Thoracic aorta (tissue), 2 donors: ENCODE results near the gene BCL10. TPM values are rescaled to one million over a fixed set of nuclear protein-coding genes. Genes with fewer than 3 reads are reported as not detected.
A peak's percentile ranks its signal among the peaks of the same experiment; 100 is the strongest.

Experiments used
- ATAC-seq: fragments of 150-250 bp; one replicate; pipeline ENCODE4 v1.8.0; 2017; ENCODE audit warnings: low read depth; ENCODE audit not compliant: insufficient number of reproducible peaks, low FRiP score
- DNase-seq: peaks from one replicate; pipeline ENCODE4 v3.0.0-alpha.2; 2020; ENCODE audit warnings: low spot score
- H3K27ac ChIP-seq, 2 donors: fragments of 200-600 bp; sonication (generic); 1 replicate in 1 of 2; 2 replicates in 1 of 2; pipeline ENCODE4 v1.5.1; 2016; ENCODE audit warnings: mild to moderate bottlenecking in 2 of 2, moderate library complexity in 2 of 2
- H3K27me3 ChIP-seq: fragments of 200-600 bp; sonication (generic); replicated peaks from 2 replicates; pipeline ENCODE4 v1.6.0; 2016; ENCODE audit warnings: mild to moderate bottlenecking; ENCODE audit not compliant: insufficient read depth
- H3K36me3 ChIP-seq: fragments of 200-600 bp; sonication (generic); one replicate; pipeline ENCODE4 v1.5.1; 2016
- H3K4me1 ChIP-seq, 2 donors: fragments of 200-600 bp; sonication (generic); 1 replicate in 1 of 2; 2 replicates in 1 of 2; pipeline versions ENCODE4 v1.5.1 to v1.6.0; 2016; ENCODE audit warnings: low read depth in 2 of 2, mild to moderate bottlenecking in 1 of 2; ENCODE audit not compliant: control insufficient read depth in 1 of 2
- H3K4me3 ChIP-seq: fragments of 200-600 bp; sonication (generic); 2 replicates; pipeline ENCODE4 v1.5.1; 2016; ENCODE audit warnings: mild to moderate bottlenecking
- H3K9me3 ChIP-seq: fragments of 200-600 bp; sonication (generic); 2 replicates; pipeline ENCODE4 v1.5.1; 2016
- total RNA-seq, 2 donors: library from RNA; depleted of rRNA; stranded (reverse); fragments of >200 nt; gene quantifications; one replicate each; pipeline versions ENCODE4 v1.1.0 to v1.2.3, GENCODE V29; 2016
- TF ChIP-seq, protein P1 (sequence below): fragments of 200-600 bp; sonication (generic); IDR thresholded peaks from one replicate; pipeline ENCODE4 v1.5.1; 2019; ENCODE audit warnings: antibody characterized with exemption

The BCL10 gene
- total RNA-seq, 2 donors from 2014 or later, result 13.8 to 34.2 TPM

DNA sequence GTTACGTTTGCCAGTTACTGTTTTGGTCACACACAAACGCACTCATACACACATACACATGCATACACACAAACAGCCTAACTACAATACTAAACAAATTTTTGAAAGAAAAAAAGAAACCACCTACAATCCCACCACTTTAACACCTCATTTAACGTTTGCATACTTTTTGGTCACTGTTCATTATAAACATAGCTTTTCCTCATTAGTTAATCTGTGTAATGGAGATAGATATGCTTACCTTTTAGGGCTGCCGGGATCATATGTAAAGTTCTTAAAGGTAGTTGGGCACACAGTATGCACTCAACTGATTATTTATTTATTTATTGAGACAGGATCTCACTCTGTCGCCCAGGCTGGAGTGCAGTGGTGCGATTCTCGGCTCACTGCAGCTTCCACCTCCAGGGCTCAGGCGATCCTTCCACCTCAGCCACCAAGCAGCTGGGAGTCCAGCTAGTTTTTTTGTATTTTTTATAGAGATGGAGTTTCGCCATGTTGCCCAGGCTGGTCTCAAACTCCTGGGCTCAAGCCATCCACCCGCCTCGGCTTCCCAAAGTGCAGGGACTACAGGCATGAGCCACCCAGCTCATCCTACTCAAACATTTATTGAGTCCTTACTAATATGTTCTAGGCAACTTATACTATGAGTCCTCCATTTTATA lies 677 bp upstream of the BCL10 start:
- TF ChIP-seq, protein P1, sequence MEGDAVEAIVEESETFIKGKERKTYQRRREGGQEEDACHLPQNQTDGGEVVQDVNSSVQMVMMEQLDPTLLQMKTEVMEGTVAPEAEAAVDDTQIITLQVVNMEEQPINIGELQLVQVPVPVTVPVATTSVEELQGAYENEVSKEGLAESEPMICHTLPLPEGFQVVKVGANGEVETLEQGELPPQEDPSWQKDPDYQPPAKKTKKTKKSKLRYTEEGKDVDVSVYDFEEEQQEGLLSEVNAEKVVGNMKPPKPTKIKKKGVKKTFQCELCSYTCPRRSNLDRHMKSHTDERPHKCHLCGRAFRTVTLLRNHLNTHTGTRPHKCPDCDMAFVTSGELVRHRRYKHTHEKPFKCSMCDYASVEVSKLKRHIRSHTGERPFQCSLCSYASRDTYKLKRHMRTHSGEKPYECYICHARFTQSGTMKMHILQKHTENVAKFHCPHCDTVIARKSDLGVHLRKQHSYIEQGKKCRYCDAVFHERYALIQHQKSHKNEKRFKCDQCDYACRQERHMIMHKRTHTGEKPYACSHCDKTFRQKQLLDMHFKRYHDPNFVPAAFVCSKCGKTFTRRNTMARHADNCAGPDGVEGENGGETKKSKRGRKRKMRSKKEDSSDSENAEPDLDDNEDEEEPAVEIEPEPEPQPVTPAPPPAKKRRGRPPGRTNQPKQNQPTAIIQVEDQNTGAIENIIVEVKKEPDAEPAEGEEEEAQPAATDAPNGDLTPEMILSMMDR, result no peak
- peak overlapping the region; percentile 82 for H3K4me3 ChIP-seq
- no peaks in the 10 kb centered on the region for H3K27me3 ChIP-seq
- peak overlapping the region; percentile 47 to 97 for H3K27ac ChIP-seq
- DNase-seq (no peak), ATAC-seq (no peak)
- no peaks in the 10 kb centered on the region for H3K9me3 ChIP-seq
- peaks cover 11 to 42% of the 10 kb centered on the region in 2 donors for H3K4me1 ChIP-seq
- H3K36me3 ChIP-seq, result no peaks in the 10 kb centered on the region

DNA sequence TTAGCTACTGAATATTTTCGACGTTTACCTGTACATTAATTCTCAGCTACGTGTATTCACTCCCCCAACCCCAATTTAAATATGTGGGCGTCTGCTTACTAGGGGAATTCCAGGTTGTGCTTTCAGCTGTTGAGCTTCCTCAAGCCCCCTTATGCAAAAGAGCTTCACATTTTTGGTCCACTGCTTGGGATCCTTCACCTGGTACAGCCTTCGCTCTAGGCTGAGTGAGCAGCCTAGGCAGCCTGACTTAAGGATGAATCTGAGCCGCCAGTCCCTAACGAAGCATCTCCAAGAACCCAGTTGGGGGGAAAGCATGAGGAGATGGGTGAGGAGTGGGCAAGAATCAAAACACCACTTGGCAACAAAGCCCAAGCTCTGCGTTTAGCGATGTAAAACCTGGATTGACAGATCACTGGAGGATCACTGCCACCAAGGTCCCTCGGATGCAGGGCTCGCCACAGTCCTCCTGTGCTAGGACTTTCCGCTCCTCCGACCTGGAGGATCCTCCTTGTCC lies 674 bp downstream of the BCL10 start:
- ATAC-seq, result no peak
- peaks cover 11 to 47% of the 10 kb centered on the region in 2 donors for H3K4me1 ChIP-seq

DNA sequence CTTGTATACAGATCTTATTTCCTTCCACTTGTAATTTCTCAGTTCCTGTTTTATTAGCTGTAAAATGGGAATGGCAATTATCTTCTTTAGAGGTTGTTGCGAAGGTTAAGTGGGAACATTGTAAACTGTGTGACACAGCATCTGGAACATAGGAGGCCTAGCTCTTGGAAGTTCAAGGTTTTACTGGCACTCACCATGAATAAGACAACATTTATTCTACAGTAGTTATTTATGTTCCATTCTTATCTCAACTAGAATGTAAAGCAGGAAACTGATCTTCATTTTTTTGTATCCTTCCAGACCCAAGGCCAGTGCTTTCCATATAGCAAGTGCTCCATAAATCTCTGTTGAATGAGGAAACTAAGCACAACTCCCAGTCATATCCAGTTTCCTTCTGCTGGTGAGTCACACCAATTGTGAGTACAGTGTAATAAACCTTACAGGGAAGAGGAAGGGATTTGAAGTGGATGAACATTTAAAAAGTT lies 1.4 kb downstream of the BCL10 start:
- TF ChIP-seq, protein P1, result no peak
- H3K36me3 ChIP-seq, result peaks cover 5% of the 10 kb centered on the region
- H3K27ac ChIP-seq, result peak overlapping the region in 1 of 2 donors; percentile 97
- H3K4me1 ChIP-seq, result peaks cover 14 to 47% of the 10 kb centered on the region in 2 donors
- ATAC-seq (no peak), DNase-seq (no peak)
- H3K4me3 ChIP-seq, result peak overlapping the region; percentile 82
- no peaks in the 10 kb centered on the region for H3K9me3 ChIP-seq
- H3K27me3 ChIP-seq, result no peaks in the 10 kb centered on the region

More for the DNA sequence above, 674 bp downstream of the BCL10 start:
- H3K9me3 ChIP-seq, result no peaks in the 10 kb centered on the region
- no peaks in the 10 kb centered on the region for H3K27me3 ChIP-seq
- H3K4me3 ChIP-seq, result peak overlapping the region; percentile 82
- peak overlapping the region; percentile 96 to 97 for H3K27ac ChIP-seq
- no peak for DNase-seq
- TF ChIP-seq, protein P1, result no peak
- no peaks in the 10 kb centered on the region for H3K36me3 ChIP-seq

DNA sequence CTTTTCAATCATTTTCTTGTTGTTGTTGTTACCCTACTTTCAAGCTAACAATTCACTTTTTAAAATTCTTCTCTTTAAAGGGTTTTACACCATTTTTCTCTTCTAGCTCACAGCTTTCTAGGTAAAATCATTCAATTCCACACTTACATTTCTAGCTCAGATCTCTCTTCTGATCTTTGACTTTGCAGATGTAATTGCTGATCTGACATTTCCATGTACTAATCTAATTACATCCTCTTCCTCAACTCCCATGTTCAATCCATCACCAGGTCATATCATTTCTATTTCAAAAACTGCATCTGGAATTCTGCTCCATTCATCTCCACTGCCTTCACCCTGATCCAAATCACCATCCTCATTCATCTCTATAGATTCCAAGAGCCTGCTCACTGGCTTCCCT lies 3.0 kb downstream of the BCL10 start:
- no peaks in the 10 kb centered on the region for H3K27me3 ChIP-seq
- ATAC-seq (no peak), DNase-seq (no peak)
- H3K4me3 ChIP-seq, result no peak overlapping the region
- H3K9me3 ChIP-seq, result no peaks in the 10 kb centered on the region
- H3K36me3 ChIP-seq, result peaks cover 17% of the 10 kb centered on the region
- H3K4me1 ChIP-seq, result peaks cover 15 to 37% of the 10 kb centered on the region in 2 donors
- no peak overlapping the region for H3K27ac ChIP-seq
- TF ChIP-seq, protein P1, result no peak

DNA sequence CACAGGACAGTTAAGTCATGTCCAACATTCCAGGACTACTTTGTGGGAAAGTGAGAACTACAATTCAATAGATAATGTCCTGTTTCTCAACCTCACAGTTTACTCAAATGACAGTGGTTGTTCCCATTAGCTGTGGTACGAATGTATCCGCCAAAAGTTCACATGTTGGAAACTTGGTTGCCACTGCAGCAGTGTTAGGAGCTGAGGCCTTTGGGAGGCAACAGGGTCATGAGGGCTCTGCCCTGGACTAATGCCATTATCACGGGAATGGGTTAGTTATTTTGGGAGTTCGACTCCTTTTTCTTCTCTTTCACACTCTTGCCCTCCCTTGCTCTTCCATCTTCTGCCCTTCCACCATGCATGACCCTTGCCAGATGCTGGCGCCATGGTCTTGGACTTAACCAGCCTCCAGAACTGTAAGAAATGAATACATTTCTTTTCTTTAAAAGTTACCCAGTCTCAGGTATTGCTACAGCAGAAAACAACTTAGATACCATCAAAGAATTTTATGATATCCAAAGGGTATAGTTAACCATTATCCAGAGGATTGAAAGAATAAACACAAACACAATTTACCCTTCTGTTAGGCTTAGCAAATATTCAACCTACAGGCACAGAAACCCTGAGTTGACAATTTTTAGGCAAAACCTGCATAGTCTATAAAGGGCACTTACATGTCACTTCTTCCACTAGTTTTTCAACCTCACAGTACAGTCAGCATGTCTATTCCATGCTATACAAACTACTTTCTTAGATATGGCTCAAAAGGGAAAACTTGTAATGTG lies 7.4 kb downstream of the BCL10 start:
- ATAC-seq (no peak), DNase-seq (no peak)
- peaks cover 26% of the 10 kb centered on the region for H3K36me3 ChIP-seq
- H3K9me3 ChIP-seq, result no peaks in the 10 kb centered on the region
- peaks cover 4 to 19% of the 10 kb centered on the region in 2 donors for H3K4me1 ChIP-seq
- TF ChIP-seq, protein P1, result no peak
- H3K27ac ChIP-seq, result no peak overlapping the region
- no peaks in the 10 kb centered on the region for H3K27me3 ChIP-seq
- no peak overlapping the region for H3K4me3 ChIP-seq
